ENCODE measurements around the gene CCT5. TPM values are rescaled to one million over a fixed set of nuclear protein-coding genes. Genes with fewer than 3 reads are reported as not detected.

Gene CCT5
- total RNA-seq, 1 experiment from 2014 or later, result 532 TPM

- Histone ChIP-seq H3K23me2 (ENCODE audit: insufficient read length, low read depth, low read length, poor library complexity, severe bottlenecking) (no peaks in the 10 kb centered on the region), H3K27me3 (ENCODE audit: insufficient read depth, low read length) (no peaks in the 10 kb centered on the region), H3K23ac (ENCODE audit: insufficient read length, low read depth, low read length) (no peak overlapping the region)
Observed at GRCh38 chr5:10232386-10232785, 17.7 kb upstream of the CCT5 start.

More at GRCh38 chr5:10232386-10232785, 17.7 kb upstream of the CCT5 start:
- no peak overlapping the region for H3K9ac ChIP-seq (ENCODE audit: extremely low read depth, insufficient read length, low read length)
- H3K4me1 Mint-ChIP-seq, result peaks cover 6 to 7% of the 10 kb centered on the region in 2 experiments
- H3K9me3 ChIP-seq (ENCODE audit: control insufficient read depth, low read depth, low read length), result no peaks in the 10 kb centered on the region
- H2BK20ac ChIP-seq (ENCODE audit: low read depth, low read length, poor library complexity, severe bottlenecking), result no peak overlapping the region
- H3K79me1 ChIP-seq (ENCODE audit: insufficient read depth, low read depth, low read length, poor library complexity, severe bottlenecking), result no peaks in the 10 kb centered on the region
- H3K79me2 ChIP-seq (ENCODE audit: insufficient read depth, low read length), result no peaks in the 10 kb centered on the region
- no peak overlapping the region for H3K4me2 ChIP-seq (ENCODE audit: insufficient read depth, insufficient read length, low read length)
- no peak for DNase-seq
- WGBS (ENCODE audit: extremely low coverage, insufficient read length, low lambda C conversion rate), result no CpG with 5 or more reads among the region's 9 CpGs
- H3K27ac ChIP-seq (ENCODE audit: insufficient read length, low read depth, low read length), result no peak overlapping the region
- H2BK12ac ChIP-seq (ENCODE audit: insufficient read length, low read depth, low read length), result no peak overlapping the region
- H3K56ac ChIP-seq (ENCODE audit: insufficient read length, low read depth, low read length), result no peak overlapping the region
- no peak overlapping the region for H3K4ac ChIP-seq (ENCODE audit: low read depth, low read length)
- H3K27ac Mint-ChIP-seq, result peak overlapping the region in 2 of 3 experiments; percentile 17 to 80; a peak in 1 of 7 replicates
- H3K9me3 Mint-ChIP-seq, result no peaks in the 10 kb centered on the region
- H4K5ac ChIP-seq (ENCODE audit: insufficient read length, low read depth, low read length), result no peak overlapping the region
- TF ChIP-seq CTCF (conservative IDR thresholded peaks at IDR 0.05), result no peak
- no peak overlapping the region for H4K8ac ChIP-seq (replicated peaks; ENCODE audit: insufficient read length, low read depth, low read length)
- H2BK15ac ChIP-seq (ENCODE audit: low read depth, low read length), result no peak overlapping the region
- H3T11ph ChIP-seq (ENCODE audit: low read length), result no peak overlapping the region
- no peak overlapping the region for H2AK5ac ChIP-seq (ENCODE audit: insufficient read length, low read length)
- H3K18ac ChIP-seq (ENCODE audit: insufficient read length, low read depth, low read length), result no peak overlapping the region
- H2BK5ac ChIP-seq (ENCODE audit: insufficient read length, low read length), result no peak overlapping the region
- no peak overlapping the region for H2AFZ ChIP-seq (ENCODE audit: low read length)
- H3K27me3 Mint-ChIP-seq (ENCODE audit: low read depth), result no peaks in the 10 kb centered on the region
- no peak overlapping the region; a peak in 1 of 5 replicates for H3K4me3 Mint-ChIP-seq
- H3K36me3 Mint-ChIP-seq (ENCODE audit: insufficient read depth in 1 of 3, low read depth in 3 of 3), result peaks cover 11 to 12% (median 12%) of the 10 kb centered on the region in 3 experiments; a peak in 6 of 7 replicates
- no peak overlapping the region for H2BK120ac ChIP-seq (ENCODE audit: low read depth, low read length, poor library complexity, severe bottlenecking)
- no peak overlapping the region for H4K91ac ChIP-seq (ENCODE audit: insufficient read length, low read depth, low read length)
- no peaks in the 10 kb centered on the region for H4K20me1 ChIP-seq (ENCODE audit: control insufficient read depth, insufficient read depth, insufficient read length)
- no peaks in the 10 kb centered on the region for H3K4me1 ChIP-seq (ENCODE audit: insufficient read depth, low read length)
- no peak overlapping the region for H3K14ac ChIP-seq (ENCODE audit: insufficient read depth, low read length)

Data from H9 (cell line).